ENCODE measurements around the gene RCBTB2.
"Not testable (repeated sequence)": the region's sequence is repeated elsewhere in the genome, so short reads cannot be mapped to it uniquely, and the experiment has no call there.

Gene RCBTB2

GRCh38 chr13:48532506-48533499, at the start of gene RCBTB2:
Gene RCBTB2 (minus strand): TSS chr13:48533080. CDS start chr13:48521939, 11,141 bp downstream.
- peak; percentile 95 to 97 for DNase-seq (ENCODE audit: low read depth in 2 of 2, low spot score in 1 of 2)

- DNase-seq (ENCODE audit: low read depth in 2 of 2, low spot score in 1 of 2) = no peak
Measured at GRCh38 chr13:48582084-48582483, 49.2 kb upstream of the RCBTB2 start.

- DNase-seq (ENCODE audit: low read depth in 2 of 2, low spot score in 1 of 2) = no peak
Measured at GRCh38 chr13:48580896-48581295, 48.0 kb upstream of the RCBTB2 start.

GRCh38 chr13:48580185-48580803, 47.4 kb upstream of the RCBTB2 start:
- DNase-seq (ENCODE audit: low read depth in 2 of 2, low spot score in 1 of 2) = peak; percentile 38 to 73

- not testable (repeated sequence) for DNase-seq (ENCODE audit: low read depth in 2 of 2, low spot score in 1 of 2)
Measured at GRCh38 chr13:48579919-48580180, 47.0 kb upstream of the RCBTB2 start.

GRCh38 chr13:48579165-48579918, 46.5 kb upstream of the RCBTB2 start:
- DNase-seq (ENCODE audit: low read depth in 2 of 2, low spot score in 1 of 2) = no peak

- DNase-seq (ENCODE audit: low read depth in 2 of 2, low spot score in 1 of 2) = no peak
Measured at GRCh38 chr13:48578516-48579164, 45.8 kb upstream of the RCBTB2 start.

GRCh38 chr13:48576448-48577010, 43.6 kb upstream of the RCBTB2 start:
- DNase-seq (ENCODE audit: low read depth in 2 of 2, low spot score in 1 of 2) = no peak

GRCh38 chr13:48575031-48575430, 42.2 kb upstream of the RCBTB2 start:
- no peak for DNase-seq (ENCODE audit: low read depth in 2 of 2, low spot score in 1 of 2)

- DNase-seq (ENCODE audit: low read depth in 2 of 2, low spot score in 1 of 2) = no peak
Measured at GRCh38 chr13:48574041-48574796, 41.3 kb upstream of the RCBTB2 start.

GRCh38 chr13:48573213-48574007, 40.5 kb upstream of the RCBTB2 start:
- DNase-seq (ENCODE audit: low read depth in 2 of 2, low spot score in 1 of 2) = no peak

GRCh38 chr13:48571126-48571913, 38.4 kb upstream of the RCBTB2 start:
- no peak for DNase-seq (ENCODE audit: low read depth in 2 of 2, low spot score in 1 of 2)

GRCh38 chr13:48570216-48570828, 37.4 kb upstream of the RCBTB2 start:
- no peak for DNase-seq (ENCODE audit: low read depth in 2 of 2, low spot score in 1 of 2)

- DNase-seq (ENCODE audit: low read depth in 2 of 2, low spot score in 1 of 2) = no peak
Measured at GRCh38 chr13:48569104-48569666, 36.3 kb upstream of the RCBTB2 start.

- no peak for DNase-seq (ENCODE audit: low read depth in 2 of 2, low spot score in 1 of 2)
Measured at GRCh38 chr13:48568370-48569103, 35.7 kb upstream of the RCBTB2 start.

- DNase-seq (ENCODE audit: low read depth in 2 of 2, low spot score in 1 of 2) = no peak
Measured at GRCh38 chr13:48567515-48568369, 34.9 kb upstream of the RCBTB2 start.
